Chondrocyte (in vitro differentiated cells): ENCODE measurements around the gene SDK2. TPM values are rescaled to one million over a fixed set of nuclear protein-coding genes. Genes with fewer than 3 reads are reported as not detected.

ENCODE experiments used
- DNase-seq: peaks from one replicate; pipeline ENCODE4 v3.0.0; 2021; ENCODE audit warnings: mixed read lengths, low spot score
- H3K27ac Mint-ChIP-seq: one replicate; pipeline ENCODE4 v1.8.0; 2021; ENCODE audit warnings: mild to moderate bottlenecking, moderate library complexity, mixed read lengths; ENCODE audit not compliant: unreplicated experiment
- H3K27me3 Mint-ChIP-seq: 2 replicates; pipeline ENCODE4 v1.8.0; 2021; ENCODE audit warnings: low read depth, mixed read lengths
- H3K36me3 Mint-ChIP-seq: 2 replicates; pipeline ENCODE4 v1.8.0; 2021; ENCODE audit warnings: low read depth, mixed read lengths
- H3K4me1 Mint-ChIP-seq: 2 replicates; pipeline ENCODE4 v1.8.0; 2021; ENCODE audit warnings: low read depth, mild to moderate bottlenecking, mixed read lengths
- H3K4me3 Mint-ChIP-seq: one replicate; pipeline ENCODE4 v1.8.0; 2021; ENCODE audit warnings: mild to moderate bottlenecking, moderate library complexity, mixed read lengths; ENCODE audit not compliant: unreplicated experiment
- H3K9me3 Mint-ChIP-seq: 2 replicates; pipeline ENCODE4 v1.8.0; 2021; ENCODE audit warnings: low read depth, mixed read lengths
- CTCF ChIP-seq: fragments of 200-600 bp; sonication (generic); IDR thresholded peaks from 2 replicates; pipeline ENCODE4 v1.5.0; 2021; ENCODE audit warnings: antibody characterized with exemption, mild to moderate bottlenecking, moderate library complexity
- total RNA-seq: library from RNA; stranded (reverse); gene quantifications from 3 replicates; pipeline ENCODE4 v1.2.1, GENCODE V29; 2021

The SDK2 gene
- total RNA-seq, 1 donor from 2014 or later = 15.8 TPM

- Mint-ChIP-seq H3K4me1 (peaks cover 6% of the 10 kb centered on the region), H3K4me3 (no peak overlapping the region), H3K9me3 (peaks cover 3% of the 10 kb centered on the region), H3K36me3 (no peaks in the 10 kb centered on the region), H3K27me3 (no peaks in the 10 kb centered on the region), H3K27ac (no peak overlapping the region)
- no peak for DNase-seq
- TF ChIP-seq CTCF = no peak
These were observed 90.9 kb downstream of the SDK2 start for GRCh38 chr17:73553311-73553710.

- Mint-ChIP-seq H3K27ac (no peak overlapping the region), H3K27me3 (no peaks in the 10 kb centered on the region), H3K4me1 (peaks cover 6% of the 10 kb centered on the region), H3K36me3 (no peaks in the 10 kb centered on the region), H3K4me3 (no peak overlapping the region), H3K9me3 (peaks cover 3% of the 10 kb centered on the region)
- TF ChIP-seq CTCF = no peak
- no peak for DNase-seq
These were observed 91.8 kb downstream of the SDK2 start for GRCh38 chr17:73552300-73553048.

GRCh38 chr17:73551759-73552158, 92.5 kb downstream of the SDK2 start:
- Mint-ChIP-seq H3K4me1 (peaks cover 6% of the 10 kb centered on the region), H3K27ac (no peak overlapping the region), H3K27me3 (no peaks in the 10 kb centered on the region), H3K36me3 (no peaks in the 10 kb centered on the region), H3K9me3 (peaks cover 3% of the 10 kb centered on the region), H3K4me3 (no peak overlapping the region)
- no peak for TF ChIP-seq CTCF
- no peak for DNase-seq

GRCh38 chr17:73551144-73551543, 93.1 kb downstream of the SDK2 start:
- Mint-ChIP-seq H3K4me1 (peaks cover 6% of the 10 kb centered on the region), H3K27ac (no peak overlapping the region), H3K27me3 (no peaks in the 10 kb centered on the region), H3K9me3 (peaks cover 3% of the 10 kb centered on the region), H3K36me3 (no peaks in the 10 kb centered on the region), H3K4me3 (no peak overlapping the region)
- DNase-seq = no peak
- no peak for TF ChIP-seq CTCF

GRCh38 chr17:73550556-73550955, 93.7 kb downstream of the SDK2 start:
- DNase-seq = no peak
- Mint-ChIP-seq H3K27me3 (no peaks in the 10 kb centered on the region), H3K4me3 (no peak overlapping the region), H3K9me3 (peaks cover 3% of the 10 kb centered on the region), H3K4me1 (peaks cover 6% of the 10 kb centered on the region), H3K27ac (no peak overlapping the region), H3K36me3 (no peaks in the 10 kb centered on the region)
- TF ChIP-seq CTCF = no peak
